HCT116 (cell line): ENCODE measurements around the gene SPRING1. TPM values are rescaled to one million over a fixed set of nuclear protein-coding genes. Genes with fewer than 3 reads are reported as not detected.

ENCODE experiments used
- ATAC-seq: fragments of 200-7000 bp; cut with Tn5 transposase; 2 replicates; pipeline ENCODE4 v1.9.1; 2020; ENCODE audit warnings: mild to moderate bottlenecking, moderate library complexity
- BruUV-seq: library from RNA; stranded (reverse); fragments of 400-500 nt; replicated peaks from 2 replicates; lab custom pipeline; 2021; lab: Mats Ljungman, UMichigan
- CTCF ChIA-PET: fragments of 300-600 bp; sonication (Branson Sonifier 250); formaldehyde crosslinking; loops from one replicate; lab custom pipeline; 2021; ENCODE audit warnings: antibody characterized with exemption; lab: Charles Lee
- POLR2A ChIA-PET: fragments of 300-600, 350-600 bp; sonication (Branson Sonifier 250); formaldehyde crosslinking; loops from one replicate; lab custom pipeline; 2021; ENCODE audit warnings: antibody characterized with exemption; lab: Charles Lee
- RAD21 ChIA-PET, 2 experiments: fragments of 300-600 bp; sonication (Branson Sonifier 250); formaldehyde crosslinking; loops; one replicate each; lab custom pipeline; 2023; ENCODE audit warnings: low total read pairs in 2 of 2; ENCODE audit not compliant: uncharacterized antibody in 2 of 2, unreplicated experiment in 2 of 2, low non-redundant PET in 1 of 2; lab: Charles Lee
- DNase-seq: peaks from one replicate; pipeline ENCODE4 v3.0.0-alpha.2; 2010; ENCODE audit warnings: low read depth, low spot score
- H2AFZ ChIP-seq: fragments of 200-600 bp; shearing (Covaris generic), sonication (generic); 2 replicates; pipeline ENCODE4 v1.6.1; 2017; ENCODE audit warnings: low read depth, mixed run types, mixed read lengths, antibody characterized with exemption, low read length; ENCODE audit not compliant: poor library complexity, severe bottlenecking
- H3K27ac ChIP-seq: 2 replicates; pipeline ENCODE4 v1.5.1; 2012; ENCODE audit warnings: low read depth, low read length
- H3K27me3 ChIP-seq: fragments of 200-600 bp; sonication (generic); 2 replicates; pipeline ENCODE4 v1.6.1; 2016; ENCODE audit warnings: mixed run types, low read length, mixed read lengths; ENCODE audit not compliant: insufficient read depth
- H3K36me3 ChIP-seq, 2 experiments: fragments of 200-500 bp in 1 of 2; fragments of 200-600 bp in 1 of 2; sonication (Bioruptor generic) in 1 of 2; sonication (generic) in 1 of 2; 2 replicates each; pipeline versions ENCODE4 v1.5.1 to v1.6.1; 2014 to 2016; ENCODE audit warnings: low read length in 2 of 2, inconsistent platforms in 1 of 2, mixed read lengths in 1 of 2, mixed run types in 1 of 2; ENCODE audit not compliant: insufficient read depth in 2 of 2, control insufficient read depth in 1 of 2
- H3K4me1 ChIP-seq, 2 experiments: fragments of 200-600 bp in 1 of 2; sonication (generic) in 1 of 2; 2 replicates each; pipeline versions ENCODE4 v1.5.1 to v1.6.1; 2012 to 2017; ENCODE audit warnings: low read length in 2 of 2, inconsistent platforms in 1 of 2, mild to moderate bottlenecking in 1 of 2, mixed read lengths in 1 of 2, mixed run types in 1 of 2, moderate library complexity in 1 of 2; ENCODE audit not compliant: insufficient read depth in 2 of 2, control insufficient read depth in 1 of 2
- H3K4me2 ChIP-seq: fragments of 200-600 bp; sonication (generic); 2 replicates; pipeline ENCODE4 v1.6.1; 2017; ENCODE audit warnings: mixed run types, low read length, mixed read lengths
- H3K4me3 ChIP-seq, 2 experiments: fragments of 200-600 bp in 1 of 2; sonication (generic) in 1 of 2; replicated peaks in 1 of 2; 2 replicates each; pipeline ENCODE4 v1.5.1; 2011 to 2016; ENCODE audit warnings: low read length in 2 of 2, control low read depth in 1 of 2, low read depth in 1 of 2, mild to moderate bottlenecking in 1 of 2, mixed read lengths in 1 of 2, mixed run types in 1 of 2
- H3K79me2 ChIP-seq: fragments of 200-600 bp; sonication (generic); 2 replicates; pipeline ENCODE4 v1.6.1; 2017; ENCODE audit warnings: mild to moderate bottlenecking, mixed run types, low read length, moderate library complexity, mixed read lengths; ENCODE audit not compliant: insufficient read depth
- H3K9ac ChIP-seq: fragments of 200-600 bp; sonication (generic); 2 replicates; pipeline ENCODE4 v1.6.1; 2016; ENCODE audit warnings: low read length, mixed read lengths
- H3K9me2 ChIP-seq: fragments of 200-600 bp; sonication (generic), shearing (Covaris generic); 2 replicates; pipeline ENCODE4 v1.6.1; 2017; ENCODE audit warnings: mixed run types, mild to moderate bottlenecking, moderate library complexity; ENCODE audit not compliant: insufficient read depth
- H3K9me3 ChIP-seq, 2 experiments: fragments of 200-500 bp in 1 of 2; fragments of 200-600 bp in 1 of 2; sonication (Bioruptor generic) in 1 of 2; sonication (generic) in 1 of 2; 2 replicates each; pipeline ENCODE4 v1.6.1; 2014 to 2017; ENCODE audit warnings: low read length in 2 of 2, mixed read lengths in 2 of 2, inconsistent platforms in 1 of 2, low read depth in 1 of 2, mild to moderate bottlenecking in 1 of 2, mixed run types in 1 of 2, moderate library complexity in 1 of 2; ENCODE audit not compliant: control insufficient read depth in 1 of 2, insufficient read depth in 1 of 2
- H4K20me1 ChIP-seq: fragments of 200-600 bp; sonication (generic), shearing (Covaris generic); 2 replicates; pipeline ENCODE4 v1.6.1; 2017; ENCODE audit warnings: mixed run types, mild to moderate bottlenecking, moderate library complexity; ENCODE audit not compliant: insufficient read depth
- CTCF ChIP-seq, 3 experiments: fragments of 200-600 bp in 1 of 3; sonication (generic) in 1 of 3; IDR thresholded peaks in 2 of 3; conservative IDR thresholded peaks in 1 of 3; 2 replicates each; pipeline ENCODE4 v1.5.1; 2012 to 2017; ENCODE audit warnings: low read depth in 2 of 3, low read length in 2 of 3, antibody characterized with exemption in 1 of 3, borderline replicate concordance in 1 of 3, control low read depth in 1 of 3, mild to moderate bottlenecking in 1 of 3, mixed read lengths in 1 of 3, mixed run types in 1 of 3, moderate library complexity in 1 of 3; ENCODE audit not compliant: insufficient read depth in 1 of 3
- EGR1 ChIP-seq: IDR thresholded peaks from 2 replicates; pipeline ENCODE4 v1.6.1; 2012; ENCODE audit warnings: low read depth
- JUND ChIP-seq: IDR thresholded peaks from 2 replicates; pipeline ENCODE4 v1.6.1; 2012
- POLR2AphosphoS5 ChIP-seq: IDR thresholded peaks from 2 replicates; pipeline ENCODE4 v1.6.1; 2011; ENCODE audit warnings: mild to moderate bottlenecking, low read depth, low read length, moderate library complexity
- RAD21 ChIP-seq: IDR thresholded peaks from 2 replicates; pipeline ENCODE4 v1.6.1; 2012; ENCODE audit warnings: low read depth, mild to moderate bottlenecking
- SIN3A ChIP-seq: IDR thresholded peaks from 2 replicates; pipeline ENCODE4 v1.6.1; 2012; ENCODE audit warnings: low read depth
- SP1 ChIP-seq: IDR thresholded peaks from 2 replicates; pipeline ENCODE4 v1.6.1; 2012; ENCODE audit warnings: low read depth
- SRF ChIP-seq: IDR thresholded peaks from 2 replicates; pipeline ENCODE4 v1.6.1; 2012; ENCODE audit warnings: low read depth
- TCF7L2 ChIP-seq: IDR thresholded peaks from 2 replicates; pipeline ENCODE4 v1.7.0; 2011; ENCODE audit warnings: borderline replicate concordance, inconsistent platforms; ENCODE audit not compliant: insufficient read depth, insufficient read length; ENCODE audit errors: extremely low read depth
- ZBTB33 ChIP-seq: IDR thresholded peaks from 2 replicates; pipeline ENCODE4 v1.6.1; 2011; ENCODE audit warnings: mild to moderate bottlenecking, low read length, moderate library complexity; ENCODE audit not compliant: insufficient replicate concordance; ENCODE audit errors: extremely low read depth
- ZNF274 ChIP-seq: fragments of 200-500 bp; sonication (Bioruptor generic); IDR thresholded peaks from 2 replicates; pipeline ENCODE4 v1.6.1; 2014; ENCODE audit warnings: mild to moderate bottlenecking, low read depth, low read length, inconsistent platforms
- intact Hi-C: fragments of 100-400 bp; cut with micrococcal nuclease; formaldehyde crosslinking; loops from 2 replicates; pipeline ENCODE4 v1.10.0; 2022
- total RNA-seq: library from RNA; stranded (reverse); gene quantifications from one replicate; pipeline ENCODE4 v1.2.1, GENCODE V29; 2021; ENCODE audit not compliant: unreplicated experiment
- TF ChIP-seq, protein P1 (sequence below): IDR thresholded peaks from 2 replicates; pipeline ENCODE4 v1.6.1; 2012

Gene SPRING1
- total RNA-seq, 1 experiment from 2014 or later: 28.5 TPM

- Histone ChIP-seq H3K9ac (no peak overlapping the region), H3K27ac (no peak overlapping the region), H2AFZ (no peak overlapping the region), H3K36me3 (no peaks in the 10 kb centered on the region), H3K27me3 (no peaks in the 10 kb centered on the region), H3K9me2 (no peaks in the 10 kb centered on the region), H3K4me2 (no peak overlapping the region), H3K79me2 (no peaks in the 10 kb centered on the region), H3K9me3 (no peaks in the 10 kb centered on the region), H3K4me3 (no peak overlapping the region), H3K4me1 (peaks cover 0 to 12% of the 10 kb centered on the region in 2 experiments; a peak in 3 of 4 replicates), H4K20me1 (no peaks in the 10 kb centered on the region)
- DNase-seq (no peak), ATAC-seq (no peak)
- BruUV-seq: no TSS peak
- ChIA-PET RAD21 (no interaction called here), POLR2A (no interaction called here), CTCF (interaction anchor here (1.6 to 3.1 kb wide), 4 partner anchors 245 to 792 kb away, joined by 4 to 18 read pairs (median 8); no protein-coding TSS in a partner anchor)
- intact Hi-C loops: no loop called here
- TF ChIP-seq SP1: no peak
- no peak for TF ChIP-seq TCF7L2
- no peak for TF ChIP-seq ZBTB33
- TF ChIP-seq SIN3A: no peak
- TF ChIP-seq POLR2AphosphoS5: no peak
- no peak for TF ChIP-seq JUND
- TF ChIP-seq, protein P1, sequence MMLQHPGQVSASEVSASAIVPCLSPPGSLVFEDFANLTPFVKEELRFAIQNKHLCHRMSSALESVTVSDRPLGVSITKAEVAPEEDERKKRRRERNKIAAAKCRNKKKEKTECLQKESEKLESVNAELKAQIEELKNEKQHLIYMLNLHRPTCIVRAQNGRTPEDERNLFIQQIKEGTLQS: no peak
- no peak for TF ChIP-seq ZNF274
- TF ChIP-seq SRF: no peak
- no peak for TF ChIP-seq EGR1
- TF ChIP-seq CTCF (IDR thresholded peaks at IDR 0.05 in 2 of 3, conservative IDR thresholded peaks at IDR 0.05 in 1 of 3; ENCODE audit: borderline replicate concordance in 1 of 3, insufficient read depth in 1 of 3, low read depth in 2 of 3, low read length in 2 of 3): no peak
- no peak for TF ChIP-seq RAD21
Measured at GRCh38 chr12:116710370-116711150, 27.3 kb downstream of the SPRING1 start.
